Mucosa of descending colon (tissue), 3 donors: ENCODE results near the gene CAPZA1. TPM values are rescaled to one million over a fixed set of nuclear protein-coding genes. Genes with fewer than 3 reads are reported as not detected.

ENCODE experiments used
- ATAC-seq: fragments of 200-7000 bp; cut with Tn5 transposase; one replicate; pipeline ENCODE4 v1.9.1; 2020; ENCODE audit warnings: mild to moderate bottlenecking, moderate library complexity
- DNase-seq, 3 donors: peaks; one replicate each; pipeline ENCODE4 v3.0.0-alpha.2; 2020
- H3K36me3 ChIP-seq: fragments of 200-600 bp; one replicate; pipeline ENCODE4 v1.8.0; 2021; ENCODE audit warnings: low read depth, mild to moderate bottlenecking
- H3K4me1 ChIP-seq: fragments of 200-600 bp; one replicate; pipeline ENCODE4 v1.8.0; 2021; ENCODE audit warnings: low read depth, mild to moderate bottlenecking
- H3K4me3 ChIP-seq: fragments of 200-600 bp; one replicate; pipeline ENCODE4 v1.8.0; 2021; ENCODE audit warnings: mild to moderate bottlenecking
- H3K9me3 ChIP-seq: fragments of 200-600 bp; one replicate; pipeline ENCODE4 v1.8.0; 2021; ENCODE audit warnings: mild to moderate bottlenecking
- intact Hi-C, 2 donors: fragments of 100-400 bp; cut with DNase I in 1 of 2; cut with micrococcal nuclease in 1 of 2; formaldehyde crosslinking; loops; one replicate each; pipeline versions ENCODE4 v1.11.0 to v1.11.1; 2022; cut with DNase I, micrococcal nuclease
- total RNA-seq, 3 donors: library from RNA; stranded (reverse); fragmentation: NEBNext Ultra II Directional in 2 of 3; extraction: Animal tissue kit (Norgen Biotek cat#: 25700) in 2 of 3; gene quantifications; one replicate each; pipeline versions ENCODE4 v1.2.1 to v1.2.4, GENCODE V29; 2021 to 2023
- TF ChIP-seq, protein P1 (sequence below): fragments of 200-600 bp; IDR thresholded peaks from one replicate; pipeline ENCODE4 v1.8.0; 2022; ENCODE audit warnings: antibody characterized with exemption, mild to moderate bottlenecking
- donor health status: DM: no; HTN: no; CAD: no; lungs with moderate emphysema.
- donor health status: DM: no; HTN: no; CAD: no.
- donor health status: DM: no; HTN: yes; CAD: no.

The CAPZA1 gene
- total RNA-seq, 3 donors from 2014 or later: 106 to 175 (median 156) TPM

DNA sequence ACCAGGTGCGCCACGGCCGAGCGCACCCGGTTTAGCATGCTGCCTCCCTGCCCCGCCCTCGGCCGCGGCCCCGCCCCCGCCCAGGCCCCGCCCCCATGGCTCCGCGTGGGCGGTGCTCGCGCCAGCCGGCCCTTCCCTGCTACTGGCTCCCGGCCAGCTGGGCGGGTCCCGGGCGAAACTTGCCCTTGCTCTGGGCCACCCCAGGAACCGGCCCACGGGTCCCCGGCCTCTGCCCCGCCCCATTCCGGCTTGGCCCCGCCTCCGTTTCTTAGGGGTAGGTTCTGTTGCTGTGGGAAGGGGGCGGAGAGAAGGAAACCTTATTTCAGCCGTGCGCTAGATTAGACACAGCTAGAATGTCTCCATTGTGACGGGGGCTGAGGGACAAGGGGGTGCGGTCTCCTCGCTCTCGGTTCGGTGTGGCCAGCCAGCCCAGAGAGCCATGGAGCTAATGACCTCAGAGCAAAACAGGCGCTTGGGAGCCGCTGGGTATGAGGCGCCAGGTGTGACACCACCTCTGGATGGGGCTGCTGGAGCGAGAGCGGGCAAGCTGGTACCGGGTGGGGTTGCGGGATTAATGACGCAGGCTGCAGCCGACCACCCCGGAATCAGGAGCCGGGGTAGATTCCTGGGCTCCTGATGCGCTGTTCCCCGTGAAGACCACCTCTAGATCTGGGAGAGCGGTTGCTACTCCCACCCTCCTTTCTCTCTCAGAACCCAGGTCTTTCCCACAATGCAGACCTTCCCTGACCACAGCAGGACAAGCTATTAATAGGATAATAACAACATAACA is 95.8 kb downstream of the CAPZA1 start, which contains the start of gene PPM1J:
Gene PPM1J, minus strand, starts transcription at position 69 of the 790 bp plus-strand sequence. Its CDS starts 31 bp downstream, at position 38.
- H3K9me3 ChIP-seq: no peaks in the 10 kb centered on the region
- no peaks in the 10 kb centered on the region for H3K36me3 ChIP-seq
- peaks cover 12% of the 10 kb centered on the region for H3K4me1 ChIP-seq
- TF ChIP-seq, protein P1, sequence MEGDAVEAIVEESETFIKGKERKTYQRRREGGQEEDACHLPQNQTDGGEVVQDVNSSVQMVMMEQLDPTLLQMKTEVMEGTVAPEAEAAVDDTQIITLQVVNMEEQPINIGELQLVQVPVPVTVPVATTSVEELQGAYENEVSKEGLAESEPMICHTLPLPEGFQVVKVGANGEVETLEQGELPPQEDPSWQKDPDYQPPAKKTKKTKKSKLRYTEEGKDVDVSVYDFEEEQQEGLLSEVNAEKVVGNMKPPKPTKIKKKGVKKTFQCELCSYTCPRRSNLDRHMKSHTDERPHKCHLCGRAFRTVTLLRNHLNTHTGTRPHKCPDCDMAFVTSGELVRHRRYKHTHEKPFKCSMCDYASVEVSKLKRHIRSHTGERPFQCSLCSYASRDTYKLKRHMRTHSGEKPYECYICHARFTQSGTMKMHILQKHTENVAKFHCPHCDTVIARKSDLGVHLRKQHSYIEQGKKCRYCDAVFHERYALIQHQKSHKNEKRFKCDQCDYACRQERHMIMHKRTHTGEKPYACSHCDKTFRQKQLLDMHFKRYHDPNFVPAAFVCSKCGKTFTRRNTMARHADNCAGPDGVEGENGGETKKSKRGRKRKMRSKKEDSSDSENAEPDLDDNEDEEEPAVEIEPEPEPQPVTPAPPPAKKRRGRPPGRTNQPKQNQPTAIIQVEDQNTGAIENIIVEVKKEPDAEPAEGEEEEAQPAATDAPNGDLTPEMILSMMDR: no peak
- DNase-seq: peak; percentile 99 to 100 (median 100)
- no peak within 1 kb of the TSS for H3K4me3 ChIP-seq
- intact Hi-C loops: loop anchor here (5.0 to 10.0 kb wide), 2 partner anchors 87 to 329 kb away; no protein-coding TSS in a partner anchor
- peak; percentile 89 for ATAC-seq

DNA sequence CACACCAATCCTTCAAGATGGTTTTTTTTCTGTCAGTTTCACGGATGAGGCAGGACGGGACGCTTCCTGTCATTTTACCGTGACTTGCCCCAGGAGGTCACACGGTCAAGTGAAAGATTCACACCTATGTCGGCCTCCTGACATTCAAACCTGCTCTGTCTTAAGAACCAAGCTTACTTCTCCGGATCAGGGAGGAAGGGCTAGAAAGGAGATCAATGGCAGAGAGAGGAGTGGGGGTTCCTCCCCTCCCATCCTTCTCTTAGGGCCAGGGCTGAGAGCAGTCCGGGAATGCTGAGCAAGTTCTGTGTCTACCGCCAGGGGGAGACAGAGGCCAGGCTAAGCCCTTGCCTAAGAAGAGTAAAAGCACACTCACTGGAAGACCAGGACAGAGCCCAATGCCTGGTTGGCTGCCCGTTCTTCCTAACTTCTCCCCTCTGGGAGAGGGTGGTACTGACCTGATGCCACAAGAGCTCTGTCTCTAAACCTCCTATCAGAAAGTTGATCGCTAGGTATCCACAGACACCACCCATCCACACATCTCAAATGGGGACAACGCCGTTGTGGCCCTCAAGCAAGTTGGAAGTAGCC is 96.6 kb downstream of the CAPZA1 start:
- ATAC-seq: peak; percentile 71
- peak; percentile 83 to 90 (median 90) for DNase-seq
- H3K36me3 ChIP-seq: no peaks in the 10 kb centered on the region
- TF ChIP-seq, protein P1: peak; percentile 92
- H3K9me3 ChIP-seq: no peaks in the 10 kb centered on the region
- no peak overlapping the region for H3K4me3 ChIP-seq
- H3K4me1 ChIP-seq: peaks cover 12% of the 10 kb centered on the region
- intact Hi-C loops: loop anchor here (5.0 to 10.0 kb wide), 2 partner anchors 86 to 329 kb away; no protein-coding TSS in a partner anchor

DNA sequence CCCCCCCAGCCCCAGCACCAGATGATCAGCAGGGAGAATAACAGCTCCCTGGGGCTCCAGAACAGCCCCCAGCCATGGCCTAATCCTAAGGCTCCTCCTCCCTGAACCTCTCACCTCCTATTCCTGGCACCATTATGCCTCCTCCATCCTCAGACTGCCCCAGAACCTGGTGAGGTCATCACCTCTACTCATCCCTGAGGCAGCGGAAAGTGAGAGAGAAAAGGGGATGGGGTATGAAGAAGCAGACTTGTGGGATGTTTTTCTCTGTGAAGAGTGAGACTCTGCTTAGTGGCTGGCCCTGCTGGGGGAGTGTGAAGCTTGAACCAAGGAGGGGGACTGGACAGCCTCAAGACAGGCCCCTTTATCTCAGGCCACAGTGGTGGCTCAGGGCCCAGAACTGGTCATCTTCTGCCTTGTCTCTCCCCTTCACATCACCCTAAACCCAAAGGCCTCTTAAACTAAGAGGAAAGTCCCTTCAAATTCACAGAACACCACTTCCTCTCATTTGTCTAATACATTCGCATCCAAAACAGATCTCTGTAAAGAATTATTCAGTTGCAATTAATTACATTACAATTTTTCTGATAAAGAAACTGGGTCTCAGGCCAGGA is 97.7 kb downstream of the CAPZA1 start:
- DNase-seq: no peak
- TF ChIP-seq, protein P1: no peak
- intact Hi-C loops: loop anchor here (5.0 to 10.0 kb wide), 2 partner anchors 85 to 327 kb away; no protein-coding TSS in a partner anchor
- H3K4me1 ChIP-seq: peaks cover 12% of the 10 kb centered on the region
- no peak for ATAC-seq
- no peaks in the 10 kb centered on the region for H3K36me3 ChIP-seq
- H3K4me3 ChIP-seq: no peak overlapping the region
- no peaks in the 10 kb centered on the region for H3K9me3 ChIP-seq

DNA sequence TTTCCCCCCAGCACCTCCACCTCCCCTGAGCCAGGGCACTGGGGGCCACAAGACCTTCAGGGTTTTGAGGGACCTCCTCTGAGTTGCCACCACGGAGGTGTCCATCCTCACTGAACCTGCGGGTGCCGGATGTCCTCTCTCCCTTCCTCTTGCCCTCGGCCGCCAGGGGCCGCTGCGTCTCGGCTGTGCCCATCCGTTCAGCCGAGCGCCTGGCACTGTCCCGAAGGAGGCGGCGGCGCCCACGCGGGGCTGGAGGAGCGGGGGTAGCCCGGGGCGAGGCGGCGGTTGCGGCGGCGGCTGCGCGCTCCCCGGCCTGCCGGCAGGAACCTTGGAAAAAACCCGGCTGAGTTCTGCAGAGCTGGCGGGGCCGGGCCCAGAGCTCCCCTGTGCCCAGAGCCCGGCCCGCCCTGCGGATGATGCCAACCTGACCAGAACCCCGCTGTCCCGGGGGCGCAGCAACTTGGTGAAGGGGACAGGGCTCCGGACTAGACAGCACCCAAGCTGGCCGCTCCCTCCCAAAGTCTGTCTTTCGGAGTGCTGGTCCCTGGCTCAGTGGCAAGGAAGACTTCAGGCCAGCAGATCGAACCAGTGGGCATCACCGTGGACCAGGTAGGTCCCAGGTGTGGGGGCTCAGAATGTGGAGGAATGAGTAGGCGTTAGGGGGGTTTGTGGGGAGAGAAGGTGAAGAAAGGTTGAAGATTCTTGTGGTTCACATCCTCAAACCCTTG is 99.2 kb downstream of the CAPZA1 start:
- ATAC-seq: peak; percentile 38
- Histone ChIP-seq H3K4me1 (peaks cover 12% of the 10 kb centered on the region), H3K36me3 (no peaks in the 10 kb centered on the region), H3K4me3 (no peak overlapping the region), H3K9me3 (no peaks in the 10 kb centered on the region)
- DNase-seq: peak; percentile 83 to 88 (median 84)
- TF ChIP-seq, protein P1: peak; percentile 69
- intact Hi-C loops: loop anchor here (5.0 to 10.0 kb wide), 2 partner anchors 83 to 326 kb away; no protein-coding TSS in a partner anchor

DNA sequence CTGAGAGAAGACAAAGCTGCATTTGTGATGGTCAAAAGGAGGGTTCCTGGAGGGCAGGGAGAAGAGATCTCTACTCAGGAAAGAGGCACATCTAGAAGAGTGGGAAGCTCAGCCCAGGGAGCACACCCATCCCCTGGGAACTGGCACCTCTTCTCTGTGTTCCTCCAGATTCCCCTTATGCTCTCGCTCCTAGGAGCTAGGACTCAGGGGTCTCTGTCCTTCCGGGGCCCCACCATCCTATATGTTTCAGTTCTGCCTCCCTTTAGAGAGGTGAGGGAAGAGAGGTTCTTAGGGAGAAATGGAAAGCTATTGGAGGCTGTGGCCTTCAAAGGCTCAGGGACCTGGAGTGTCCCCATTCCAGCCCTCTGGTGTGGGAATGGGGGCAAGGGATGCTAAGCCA is 100.1 kb downstream of the CAPZA1 start:
- peaks cover 5% of the 10 kb centered on the region for H3K4me1 ChIP-seq
- ATAC-seq (no peak), DNase-seq (no peak)
- intact Hi-C loops: loop anchor here (5.0 to 10.0 kb wide), 2 partner anchors 83 to 325 kb away; no protein-coding TSS in a partner anchor
- no peaks in the 10 kb centered on the region for H3K36me3 ChIP-seq
- H3K4me3 ChIP-seq: no peak overlapping the region
- TF ChIP-seq, protein P1: no peak
- no peaks in the 10 kb centered on the region for H3K9me3 ChIP-seq
